ENCODE measurements around the gene CORT.
"Not testable (repeated sequence)": the region's sequence is repeated elsewhere in the genome, so short reads cannot be mapped to it uniquely, and the experiment has no call there.

CORT gene, protein sequence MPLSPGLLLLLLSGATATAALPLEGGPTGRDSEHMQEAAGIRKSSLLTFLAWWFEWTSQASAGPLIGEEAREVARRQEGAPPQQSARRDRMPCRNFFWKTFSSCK

DNA sequence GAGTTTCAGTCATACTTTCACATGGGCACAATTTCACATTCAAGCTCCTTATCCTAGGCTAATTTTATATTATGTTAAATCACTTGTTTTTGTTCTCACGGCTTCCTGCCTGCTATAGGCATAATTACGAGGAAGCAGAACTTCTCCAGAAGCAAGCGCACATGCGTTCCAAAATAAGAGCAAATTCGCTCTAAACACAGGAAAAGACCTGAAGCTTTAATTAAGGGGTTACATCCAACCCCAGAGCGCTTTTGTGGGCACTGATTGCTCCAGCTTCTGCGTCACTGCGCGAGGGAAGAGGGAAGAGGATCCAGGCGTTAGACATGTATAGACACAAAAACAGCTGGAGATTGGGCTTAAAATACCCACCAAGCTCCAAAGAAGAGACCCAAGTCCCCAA lies at the start of gene CORT:
CORT (plus strand) TSS at position 281 of the 400 bp plus-strand sequence. CDS start 193 bp downstream, outside the sequence.
- H3K36me3 ChIP-seq (ENCODE audit: control insufficient read depth, low read depth, low read length) = no peaks in the 10 kb centered on the region
- no peak within 1 kb of the TSS for H3K9ac ChIP-seq (ENCODE audit: low read length)
- no peaks in the 10 kb centered on the region for H3K27me3 ChIP-seq (ENCODE audit: control insufficient read depth, insufficient read depth, low read length)
- peaks cover 17% of the 10 kb centered on the region for H3K4me1 ChIP-seq (ENCODE audit: control insufficient read depth, low read depth, low read length)
- peaks cover 3% of the 10 kb centered on the region for H3K9me3 ChIP-seq (ENCODE audit: control insufficient read depth, low read depth, low read length)
- no peak within 1 kb of the TSS for H3K27ac ChIP-seq (ENCODE audit: low read length)
- H3K4me3 ChIP-seq (ENCODE audit: low read length) = no peak within 1 kb of the TSS

DNA sequence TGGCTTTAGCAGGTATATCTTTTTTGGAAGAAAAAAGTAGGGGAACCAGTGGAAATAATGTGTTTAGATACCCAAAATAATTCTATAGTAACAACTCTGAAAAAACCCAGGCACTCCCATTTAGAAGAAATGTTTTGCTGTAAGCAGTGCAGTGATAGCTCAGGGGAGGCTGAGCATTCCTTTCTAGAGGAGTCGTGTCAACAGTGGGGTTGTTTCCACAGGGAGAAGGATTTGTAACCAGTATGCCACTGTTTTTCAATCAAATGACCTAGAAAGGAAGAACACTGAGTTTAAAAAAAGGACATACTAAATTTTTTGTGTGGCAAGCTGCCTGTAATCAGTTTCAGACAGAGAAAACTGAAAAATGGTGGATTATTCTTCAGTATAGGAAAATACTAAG lies 48.5 kb upstream of the CORT start:
- Histone ChIP-seq H3K9me3 (ENCODE audit: control insufficient read depth, low read depth, low read length) (no peaks in the 10 kb centered on the region), H3K9ac (ENCODE audit: low read length) (no peak overlapping the region), H3K4me3 (ENCODE audit: low read length) (peak overlapping the region; percentile 77), H3K4me1 (ENCODE audit: control insufficient read depth, low read depth, low read length) (peaks cover 7% of the 10 kb centered on the region), H3K36me3 (ENCODE audit: control insufficient read depth, low read depth, low read length) (peaks cover 46% of the 10 kb centered on the region), H3K27ac (ENCODE audit: low read length) (no peak overlapping the region), H3K27me3 (ENCODE audit: control insufficient read depth, insufficient read depth, low read length) (no peaks in the 10 kb centered on the region)

DNA sequence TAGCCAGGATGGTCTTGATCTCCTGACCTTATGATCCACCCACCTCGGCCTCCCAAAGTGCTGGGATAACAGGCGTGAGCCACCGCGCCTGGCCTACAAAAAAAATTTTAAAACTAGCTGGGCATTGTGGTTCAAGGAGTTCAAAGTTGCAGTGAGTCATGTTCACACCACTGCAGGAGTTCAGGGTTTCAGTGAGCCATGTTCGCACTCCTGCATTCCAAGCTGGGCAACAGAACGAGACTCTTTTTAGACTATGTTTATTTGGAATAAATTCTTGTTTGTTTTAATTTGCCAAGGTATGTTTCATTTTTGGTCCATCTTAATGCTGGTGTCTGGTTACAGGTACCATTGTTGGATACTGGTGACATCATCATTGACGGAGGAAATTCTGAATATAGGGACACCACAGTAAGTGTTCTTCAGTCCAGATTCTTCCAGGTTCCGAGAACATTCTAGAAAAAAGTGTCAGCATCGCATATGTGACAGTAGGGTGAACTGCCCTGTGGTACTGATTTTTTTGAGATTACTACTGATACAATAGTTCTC lies 47.0 kb upstream of the CORT start:
- H3K27ac ChIP-seq (ENCODE audit: low read length) = no peak overlapping the region
- H3K4me1 ChIP-seq (ENCODE audit: control insufficient read depth, low read depth, low read length) = peaks cover 7% of the 10 kb centered on the region
- H3K9me3 ChIP-seq (ENCODE audit: control insufficient read depth, low read depth, low read length) = no peaks in the 10 kb centered on the region
- peaks cover 61% of the 10 kb centered on the region for H3K36me3 ChIP-seq (ENCODE audit: control insufficient read depth, low read depth, low read length)
- no peak overlapping the region for H3K4me3 ChIP-seq (ENCODE audit: low read length)
- H3K9ac ChIP-seq (ENCODE audit: low read length) = no peak overlapping the region
- no peaks in the 10 kb centered on the region for H3K27me3 ChIP-seq (ENCODE audit: control insufficient read depth, insufficient read depth, low read length)

DNA sequence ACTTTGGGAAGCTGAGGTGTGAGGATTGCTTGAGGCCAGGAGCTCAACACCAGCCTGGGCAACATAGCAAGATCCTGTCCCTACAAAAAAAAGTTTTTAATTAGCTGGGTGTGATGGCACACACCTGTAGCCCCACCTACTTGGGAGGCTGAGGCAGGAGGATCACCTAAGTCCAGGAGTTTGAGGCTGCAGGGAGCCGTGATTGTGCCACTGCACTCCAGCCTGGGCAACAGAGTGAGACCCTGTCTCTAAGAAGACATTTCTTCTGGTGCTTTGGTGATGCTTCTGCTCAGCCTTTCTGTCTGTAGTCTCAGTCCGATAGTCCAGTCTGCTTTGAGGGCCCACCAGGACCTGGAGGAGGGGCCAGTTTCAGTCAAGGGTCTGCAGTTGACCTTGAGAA lies 42.6 kb upstream of the CORT start:
- Histone ChIP-seq H3K4me3 (ENCODE audit: low read length) (no peak overlapping the region), H3K27me3 (ENCODE audit: control insufficient read depth, insufficient read depth, low read length) (no peaks in the 10 kb centered on the region), H3K4me1 (ENCODE audit: control insufficient read depth, low read depth, low read length) (no peaks in the 10 kb centered on the region)

DNA sequence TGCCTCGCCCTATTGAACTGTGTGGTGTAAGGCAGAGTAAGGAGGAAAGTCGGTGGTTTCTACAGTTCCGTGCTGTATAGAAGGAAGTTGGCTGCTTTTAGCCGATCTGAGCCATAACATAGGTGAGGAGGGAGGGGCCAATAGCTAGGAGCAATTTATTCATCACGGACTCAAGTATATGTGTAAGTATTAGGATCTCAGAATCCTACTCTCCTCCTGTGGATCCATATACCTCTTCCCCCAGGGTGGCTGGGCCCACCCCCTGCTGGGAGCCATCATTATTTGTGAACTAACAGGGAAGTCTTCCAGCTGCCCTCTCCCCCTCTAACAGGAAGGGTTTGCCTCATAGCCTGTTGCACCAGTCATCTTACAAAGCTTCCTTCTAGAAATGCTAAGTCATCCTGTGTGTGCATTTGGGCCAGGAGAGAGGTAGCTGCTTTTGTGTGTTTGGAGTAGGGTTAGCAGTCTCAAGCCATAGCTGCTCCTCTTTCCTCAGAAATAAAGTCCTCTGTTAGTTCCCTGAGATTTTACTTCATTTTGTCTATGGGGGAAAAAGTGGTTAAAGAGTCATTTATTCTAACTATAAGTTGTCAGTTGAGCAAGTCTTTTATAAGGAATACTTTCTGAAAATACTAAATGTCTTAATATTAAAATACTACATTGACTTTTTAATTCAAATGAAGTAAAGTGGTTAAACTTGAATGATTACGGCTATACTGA lies 34.5 kb upstream of the CORT start:
- H3K4me3 ChIP-seq (ENCODE audit: low read length) = no peak overlapping the region

More for the DNA sequence above, 42.6 kb upstream of the CORT start:
- Histone ChIP-seq H3K9ac (ENCODE audit: low read length) (no peak overlapping the region), H3K36me3 (ENCODE audit: control insufficient read depth, low read depth, low read length) (peaks cover 94% of the 10 kb centered on the region), H3K9me3 (ENCODE audit: control insufficient read depth, low read depth, low read length) (no peaks in the 10 kb centered on the region), H3K27ac (ENCODE audit: low read length) (no peak overlapping the region)

DNA sequence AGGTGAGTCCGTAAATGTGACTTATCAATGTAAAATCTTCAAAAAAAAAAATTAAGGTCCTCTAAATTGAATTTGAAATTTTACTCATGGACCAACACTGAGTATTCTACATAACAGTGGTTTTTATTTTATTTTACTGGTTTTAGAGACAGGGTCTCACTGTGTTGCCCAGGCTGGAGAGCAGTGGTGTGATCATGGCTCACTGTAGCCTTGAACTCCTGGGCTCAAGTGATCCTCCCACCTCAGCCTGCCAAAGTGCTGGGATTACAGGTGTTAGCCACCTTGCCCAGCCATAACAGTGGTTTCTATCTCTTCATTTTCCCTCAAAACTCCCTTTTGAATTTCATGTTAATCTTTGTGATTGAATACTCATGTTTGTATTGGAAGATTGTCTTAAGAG lies 33.9 kb upstream of the CORT start:
- H3K9me3 ChIP-seq (ENCODE audit: control insufficient read depth, low read depth, low read length); H3K27me3 ChIP-seq (ENCODE audit: control insufficient read depth, insufficient read depth, low read length); H3K4me1 ChIP-seq (ENCODE audit: control insufficient read depth, low read depth, low read length); H3K4me3 ChIP-seq (ENCODE audit: low read length); H3K27ac ChIP-seq (ENCODE audit: low read length); H3K9ac ChIP-seq (ENCODE audit: low read length): not testable (repeated sequence)
- H3K36me3 ChIP-seq (ENCODE audit: control insufficient read depth, low read depth, low read length) = peaks cover 95% of the 10 kb centered on the region

More for the DNA sequence above, 34.5 kb upstream of the CORT start:
- no peaks in the 10 kb centered on the region for H3K9me3 ChIP-seq (ENCODE audit: control insufficient read depth, low read depth, low read length)
- H3K27me3 ChIP-seq (ENCODE audit: control insufficient read depth, insufficient read depth, low read length) = no peaks in the 10 kb centered on the region
- H3K27ac ChIP-seq (ENCODE audit: low read length) = no peak overlapping the region
- H3K9ac ChIP-seq (ENCODE audit: low read length) = no peak overlapping the region
- peaks cover 96% of the 10 kb centered on the region for H3K36me3 ChIP-seq (ENCODE audit: control insufficient read depth, low read depth, low read length)
- H3K4me1 ChIP-seq (ENCODE audit: control insufficient read depth, low read depth, low read length) = no peaks in the 10 kb centered on the region

DNA sequence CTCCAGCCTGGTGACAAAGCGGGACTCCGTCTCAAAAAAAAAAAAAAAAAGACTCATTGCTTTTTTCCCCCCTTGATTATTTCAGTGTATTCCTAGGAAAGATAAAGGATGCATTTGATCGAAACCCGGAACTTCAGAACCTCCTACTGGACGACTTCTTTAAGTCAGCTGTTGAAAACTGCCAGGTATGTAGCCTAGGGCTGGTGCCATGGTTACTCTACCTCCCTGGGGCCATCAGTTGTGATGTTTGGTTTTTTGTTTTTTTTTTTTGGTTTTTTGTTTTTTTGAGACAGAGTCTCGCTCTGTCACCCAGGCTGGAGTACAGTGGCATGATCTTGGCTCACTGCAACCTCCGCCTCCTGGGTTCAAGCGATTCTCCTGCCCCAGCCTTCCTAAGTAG lies 31.1 kb upstream of the CORT start:
- H3K9ac ChIP-seq (ENCODE audit: low read length); H3K4me1 ChIP-seq (ENCODE audit: control insufficient read depth, low read depth, low read length); H3K4me3 ChIP-seq (ENCODE audit: low read length); H3K9me3 ChIP-seq (ENCODE audit: control insufficient read depth, low read depth, low read length); H3K27me3 ChIP-seq (ENCODE audit: control insufficient read depth, insufficient read depth, low read length); H3K27ac ChIP-seq (ENCODE audit: low read length): not testable (repeated sequence)
- H3K36me3 ChIP-seq (ENCODE audit: control insufficient read depth, low read depth, low read length) = peaks cover 76% of the 10 kb centered on the region

DNA sequence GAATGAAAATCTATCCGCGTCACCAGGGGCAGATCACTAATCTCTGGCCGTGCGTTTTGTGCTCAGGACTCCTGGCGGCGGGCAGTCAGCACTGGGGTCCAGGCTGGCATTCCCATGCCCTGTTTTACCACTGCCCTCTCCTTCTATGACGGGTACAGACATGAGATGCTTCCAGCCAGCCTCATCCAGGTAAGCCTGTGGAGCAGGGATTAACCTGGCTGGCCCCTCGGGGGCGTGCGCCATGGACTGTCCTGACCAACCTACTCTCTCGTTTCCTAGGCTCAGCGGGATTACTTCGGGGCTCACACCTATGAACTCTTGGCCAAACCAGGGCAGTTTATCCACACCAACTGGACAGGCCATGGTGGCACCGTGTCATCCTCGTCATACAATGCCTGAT lies 30.5 kb upstream of the CORT start:
- Histone ChIP-seq H3K27ac (ENCODE audit: low read length) (no peak overlapping the region), H3K27me3 (ENCODE audit: control insufficient read depth, insufficient read depth, low read length) (no peaks in the 10 kb centered on the region), H3K4me1 (ENCODE audit: control insufficient read depth, low read depth, low read length) (no peaks in the 10 kb centered on the region), H3K9ac (ENCODE audit: low read length) (no peak overlapping the region), H3K9me3 (ENCODE audit: control insufficient read depth, low read depth, low read length) (no peaks in the 10 kb centered on the region), H3K4me3 (ENCODE audit: low read length) (no peak overlapping the region), H3K36me3 (ENCODE audit: control insufficient read depth, low read depth, low read length) (peaks cover 71% of the 10 kb centered on the region)

DNA sequence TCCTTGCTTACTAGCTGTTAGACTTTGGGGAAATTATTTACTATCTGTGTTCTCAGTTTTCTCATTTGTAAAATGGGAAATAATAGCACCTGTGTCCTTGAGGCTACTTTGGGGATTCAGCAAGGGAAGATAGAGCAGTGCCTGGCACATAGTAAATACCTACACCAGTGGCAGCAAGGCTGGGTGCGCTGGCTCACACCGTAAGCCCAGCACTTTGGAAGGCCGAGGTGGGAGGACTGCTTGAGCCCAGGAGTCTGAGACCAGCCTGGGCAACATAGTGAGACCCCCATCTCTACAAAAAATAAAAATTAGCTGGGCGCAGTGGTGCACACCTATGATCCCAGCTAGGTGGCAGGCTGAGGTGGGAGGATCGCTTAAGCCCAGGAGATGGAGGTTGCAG lies 28.2 kb upstream of the CORT start:
- Histone ChIP-seq H3K27me3 (ENCODE audit: control insufficient read depth, insufficient read depth, low read length) (no peaks in the 10 kb centered on the region), H3K9ac (ENCODE audit: low read length) (no peak overlapping the region), H3K36me3 (ENCODE audit: control insufficient read depth, low read depth, low read length) (peaks cover 48% of the 10 kb centered on the region), H3K4me3 (ENCODE audit: low read length) (no peak overlapping the region), H3K27ac (ENCODE audit: low read length) (no peak overlapping the region), H3K9me3 (ENCODE audit: control insufficient read depth, low read depth, low read length) (no peaks in the 10 kb centered on the region), H3K4me1 (ENCODE audit: control insufficient read depth, low read depth, low read length) (no peaks in the 10 kb centered on the region)

DNA sequence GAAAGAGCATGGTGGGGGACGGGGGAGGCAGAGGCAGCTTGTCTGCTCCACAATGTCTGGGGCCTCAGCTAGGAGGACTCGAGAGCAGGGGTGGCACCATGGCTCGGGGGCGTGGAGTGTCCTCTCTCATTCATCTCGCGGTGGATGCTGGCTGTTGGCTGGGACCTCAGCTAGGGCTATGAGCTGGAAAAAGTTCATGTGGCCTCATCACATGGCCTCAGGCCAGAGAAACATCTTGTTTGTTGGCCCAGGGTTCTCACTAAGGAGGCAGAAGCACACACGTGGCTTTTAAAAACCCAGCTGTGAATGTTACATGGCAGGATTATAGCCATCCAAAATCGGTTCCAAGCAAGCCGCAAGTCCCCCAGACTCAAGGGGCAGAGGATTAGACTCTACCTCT lies 25.8 kb upstream of the CORT start:
- Histone ChIP-seq H3K27ac (ENCODE audit: low read length) (no peak overlapping the region), H3K9me3 (ENCODE audit: control insufficient read depth, low read depth, low read length) (no peaks in the 10 kb centered on the region), H3K36me3 (ENCODE audit: control insufficient read depth, low read depth, low read length) (peaks cover 24% of the 10 kb centered on the region), H3K9ac (ENCODE audit: low read length) (no peak overlapping the region), H3K4me1 (ENCODE audit: control insufficient read depth, low read depth, low read length) (no peaks in the 10 kb centered on the region), H3K27me3 (ENCODE audit: control insufficient read depth, insufficient read depth, low read length) (no peaks in the 10 kb centered on the region), H3K4me3 (ENCODE audit: low read length) (no peak overlapping the region)

DNA sequence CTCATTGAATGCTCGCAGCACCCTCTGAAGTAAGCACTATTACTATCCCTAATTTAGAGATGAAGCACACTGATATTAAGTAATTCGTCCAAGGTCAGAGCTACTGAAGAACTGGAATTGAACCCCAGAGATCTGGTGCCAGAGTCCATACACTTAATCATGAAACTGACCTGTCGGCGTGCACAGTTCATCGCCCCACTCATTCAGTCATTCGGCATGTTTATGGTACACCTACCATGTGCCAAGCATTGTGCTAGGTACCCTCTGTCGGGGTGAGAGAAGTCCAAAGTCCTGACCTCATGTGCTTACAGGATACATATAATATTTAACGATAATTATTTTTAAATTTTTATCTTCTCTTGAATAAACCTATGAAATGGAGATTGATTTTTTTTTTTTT lies 25.2 kb upstream of the CORT start:
- Histone ChIP-seq H3K27ac (ENCODE audit: low read length) (no peak overlapping the region), H3K9ac (ENCODE audit: low read length) (no peak overlapping the region), H3K36me3 (ENCODE audit: control insufficient read depth, low read depth, low read length) (peaks cover 18% of the 10 kb centered on the region), H3K4me3 (ENCODE audit: low read length) (no peak overlapping the region), H3K9me3 (ENCODE audit: control insufficient read depth, low read depth, low read length) (no peaks in the 10 kb centered on the region), H3K27me3 (ENCODE audit: control insufficient read depth, insufficient read depth, low read length) (no peaks in the 10 kb centered on the region), H3K4me1 (ENCODE audit: control insufficient read depth, low read depth, low read length) (no peaks in the 10 kb centered on the region)

Measured in iPS-18a (cell line).